GM21390 (cell line): Measurements from ENCODE around the gene NTNG1.
A peak's percentile ranks its signal among the peaks of the same experiment; 100 is the strongest.

ENCODE experiments used
- ATAC-seq: cut with Tn5 transposase; IDR thresholded peaks from one replicate; pipeline ENCODE4 v1.9.1; 2021; ENCODE audit not compliant: unreplicated experiment

Gene NTNG1

DNA sequence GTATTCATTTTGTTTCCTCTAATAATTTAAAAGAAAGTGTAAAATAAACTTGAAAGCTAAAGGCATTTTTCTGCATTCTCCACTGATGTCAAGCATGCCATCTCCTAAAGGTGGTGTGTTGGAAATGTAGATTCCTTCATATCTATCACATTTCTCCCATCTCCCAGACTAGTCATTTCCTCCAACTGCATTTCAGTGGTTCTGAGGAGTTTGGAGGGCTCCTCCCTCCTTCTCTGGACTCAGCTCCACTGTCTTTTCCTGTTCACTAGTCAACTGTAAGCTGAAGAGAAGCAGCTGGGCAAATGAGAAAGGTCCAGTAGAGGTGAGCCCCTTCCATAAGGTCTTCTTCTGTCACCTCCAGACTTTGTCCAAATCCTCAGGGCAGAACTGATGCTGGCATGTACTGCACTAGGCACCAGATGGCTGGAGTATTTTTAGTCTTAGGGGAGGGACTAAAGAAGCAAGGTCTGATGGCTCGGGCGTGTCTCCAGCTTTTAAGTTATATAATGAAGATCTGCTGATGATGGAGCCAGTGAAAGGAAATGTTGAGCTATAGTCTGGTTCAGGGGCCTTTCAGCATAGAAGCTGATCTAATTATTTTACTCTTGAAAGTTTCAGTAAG is 186.1 kb downstream of the NTNG1 start:
- no peak for ATAC-seq

DNA sequence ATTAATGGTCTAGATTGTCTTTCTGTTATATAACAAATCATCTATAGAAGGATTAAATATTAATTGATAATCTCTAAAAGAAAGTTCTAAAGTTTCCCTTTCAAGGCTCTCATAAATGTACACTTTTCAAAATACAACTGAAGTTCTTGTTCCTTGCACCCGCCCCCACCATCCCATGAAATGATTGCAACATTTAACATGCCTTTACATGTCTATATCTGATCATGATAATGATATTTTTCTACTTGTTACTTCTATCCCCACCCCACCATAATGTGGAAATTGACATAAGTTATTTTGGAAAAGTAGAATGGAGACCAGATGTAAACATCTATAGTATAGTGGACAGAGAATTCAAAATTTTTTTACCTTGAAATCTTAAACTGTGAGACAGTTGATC is 186.6 kb downstream of the NTNG1 start:
- ATAC-seq, result no peak

DNA sequence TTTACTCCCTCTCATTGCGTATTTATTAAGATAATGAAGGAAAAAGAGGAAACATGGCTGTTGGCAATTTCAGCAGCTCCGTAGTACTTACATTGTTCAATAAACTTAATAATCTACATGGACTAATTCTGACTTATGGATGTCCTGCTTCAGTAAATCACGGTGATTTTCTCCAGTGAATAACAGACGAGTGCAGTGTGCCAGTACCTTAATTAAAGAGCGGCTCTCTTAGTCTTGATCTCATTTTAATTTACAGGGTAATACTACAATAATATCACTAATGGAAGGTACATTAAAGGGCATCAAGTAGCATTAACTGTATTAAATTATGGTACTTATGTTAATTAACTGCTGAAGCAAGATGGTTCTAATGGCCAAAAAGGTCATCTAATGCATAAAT is 187.2 kb downstream of the NTNG1 start:
- no peak for ATAC-seq

DNA sequence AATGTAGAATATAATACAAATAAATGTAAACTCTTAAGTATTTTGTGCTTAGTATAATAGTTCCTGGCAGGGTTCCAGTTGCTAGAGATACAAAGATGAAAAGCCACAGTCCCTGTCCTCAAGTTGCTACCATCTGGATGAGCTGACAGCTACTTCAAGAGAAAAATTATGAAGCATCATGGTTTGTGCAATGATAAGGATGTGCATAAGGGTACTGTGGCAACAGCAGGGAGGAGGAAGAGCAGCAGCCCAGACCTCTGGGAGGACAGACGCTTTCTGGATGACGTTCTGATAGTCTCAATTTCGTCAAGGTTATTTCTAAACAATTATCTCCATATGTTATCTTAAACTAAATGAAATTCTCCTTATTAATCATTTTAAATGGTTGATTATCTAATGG is 198.9 kb downstream of the NTNG1 start:
- no peak for ATAC-seq

DNA sequence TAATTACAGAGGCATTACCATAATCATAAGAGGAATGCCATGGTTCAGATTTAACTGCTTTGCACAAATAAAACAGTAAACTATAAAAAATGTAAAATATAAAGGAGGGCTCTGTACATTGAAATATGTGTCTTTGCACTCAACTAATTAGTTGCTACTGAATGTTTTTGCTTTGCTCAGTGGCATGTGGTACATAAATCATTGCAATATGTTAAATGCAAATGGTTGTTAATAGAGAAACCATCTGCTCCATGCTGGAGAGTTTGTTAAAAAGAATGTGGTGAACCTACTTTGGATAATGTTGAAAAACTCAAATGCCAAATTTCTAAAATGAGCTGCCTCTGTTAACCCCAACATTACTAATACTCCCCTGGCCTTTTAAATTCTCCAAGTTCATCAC is 201.5 kb downstream of the NTNG1 start:
- no peak for ATAC-seq

DNA sequence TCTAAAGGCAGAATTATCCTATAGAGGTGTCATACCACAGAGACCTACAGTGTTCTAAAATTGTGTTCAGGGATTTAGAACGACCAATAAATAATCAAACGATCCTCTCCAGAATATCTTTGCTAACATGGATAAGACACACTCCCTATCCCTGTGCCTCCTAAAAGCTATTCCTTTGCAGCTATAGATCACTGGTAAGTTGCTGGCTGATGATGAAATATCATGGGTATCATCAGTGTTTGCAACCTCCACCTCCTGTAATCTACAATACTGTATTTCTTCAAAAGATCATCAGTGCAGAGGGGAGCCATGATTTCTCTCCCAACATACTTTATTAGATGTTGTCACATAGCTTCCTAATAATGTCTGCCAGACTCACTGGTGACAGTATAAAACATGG is 201.9 kb downstream of the NTNG1 start:
- no peak for ATAC-seq

DNA sequence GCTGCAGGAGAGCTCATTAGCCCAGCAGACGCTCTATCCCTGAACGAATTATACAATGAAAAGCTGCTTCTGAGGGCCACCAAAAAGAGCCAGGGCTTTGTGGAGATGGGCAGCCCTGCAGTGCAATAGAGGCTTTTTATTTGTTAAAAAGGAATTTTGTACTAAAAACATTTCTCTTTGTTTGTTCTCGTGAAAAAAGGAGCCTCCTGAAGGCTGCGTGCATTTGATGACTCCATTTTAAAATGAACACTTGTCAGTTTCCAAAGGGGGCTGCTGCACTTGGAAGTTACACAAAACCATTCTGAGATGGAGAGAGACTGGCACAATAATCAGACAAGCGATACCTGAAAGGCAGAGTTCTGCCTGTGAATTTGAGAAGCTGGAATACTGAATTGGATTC is 202.8 kb downstream of the NTNG1 start:
- ATAC-seq, result no peak

DNA sequence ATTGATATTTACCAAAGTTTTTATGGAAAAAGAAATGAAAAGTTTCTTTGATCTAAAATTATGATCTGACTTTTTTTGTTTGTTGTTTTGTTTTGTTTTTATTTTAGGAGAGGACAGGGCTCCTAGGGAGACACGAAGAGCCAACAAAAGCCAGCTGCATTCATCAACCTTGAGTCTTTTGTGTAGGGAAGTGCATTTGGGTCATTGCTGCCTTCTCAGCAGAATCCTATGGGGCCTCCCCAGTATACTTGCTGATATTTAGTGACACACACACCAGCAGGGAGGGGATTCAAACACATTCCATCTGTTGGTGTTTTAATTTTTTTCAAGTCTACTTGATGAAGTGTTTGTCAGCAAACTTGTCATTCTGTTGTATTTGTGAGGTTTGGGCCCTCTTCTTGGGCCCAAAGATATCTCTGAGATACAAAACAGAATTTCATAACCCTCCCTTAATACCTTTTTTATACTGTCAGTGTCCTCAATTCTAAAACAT is 203.5 kb downstream of the NTNG1 start:
- no peak for ATAC-seq

DNA sequence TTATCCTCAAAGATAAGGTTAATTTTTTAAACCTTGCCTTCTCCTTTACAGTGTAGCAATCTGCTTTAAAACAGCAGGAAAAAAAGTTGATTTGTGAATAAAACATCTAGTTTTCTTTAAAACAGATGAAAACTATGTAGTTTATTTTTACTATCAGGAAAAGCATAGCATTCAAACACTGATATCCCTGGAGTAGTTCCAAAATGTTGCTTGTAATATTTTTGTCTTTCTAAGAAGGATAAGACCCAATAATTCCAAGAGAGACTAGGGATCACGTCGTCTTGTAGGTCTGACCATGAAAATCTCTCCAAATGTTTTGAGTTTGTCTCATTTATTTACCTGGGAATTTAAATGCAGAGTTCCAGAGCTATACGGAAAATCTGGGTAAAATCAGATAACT is 204.0 kb downstream of the NTNG1 start:
- no peak for ATAC-seq

DNA sequence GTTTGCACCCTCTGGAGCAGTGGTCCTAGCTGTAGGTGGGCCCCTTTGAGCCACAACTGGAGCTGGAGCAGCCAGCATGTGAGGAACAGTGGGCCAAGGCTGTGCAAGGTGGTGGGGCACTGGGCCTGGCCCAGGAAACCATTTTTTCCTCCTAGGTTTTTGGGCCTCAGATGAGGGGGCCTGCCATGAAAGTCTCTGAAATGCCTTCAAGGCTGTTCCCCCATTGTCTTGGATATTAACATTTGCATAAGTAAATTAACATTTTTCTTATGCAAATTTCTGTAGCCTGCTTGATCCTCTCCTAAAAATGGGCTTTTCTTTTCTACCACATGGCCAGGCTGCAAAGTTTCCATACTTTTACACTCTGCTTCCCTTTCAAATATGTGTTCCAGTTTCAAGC is 212.0 kb downstream of the NTNG1 start:
- ATAC-seq, result no peak

DNA sequence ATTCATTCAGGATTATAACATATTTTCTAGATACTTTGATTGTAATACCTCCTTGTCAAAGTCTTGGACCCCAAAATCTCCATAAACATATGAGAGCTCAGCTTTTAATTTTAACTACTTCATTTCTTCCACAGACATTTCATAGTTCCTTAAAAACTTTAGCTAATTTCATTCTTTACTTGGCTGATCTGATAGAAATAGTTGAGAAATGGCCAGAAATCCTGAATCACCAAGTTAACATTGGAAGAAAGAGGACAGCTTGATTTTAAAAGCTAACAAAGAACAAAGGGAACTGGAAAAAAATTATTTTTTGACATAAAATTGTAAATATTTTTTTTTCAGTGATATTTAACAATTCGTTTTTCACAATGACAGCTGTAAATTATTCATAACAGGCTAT is 216.5 kb downstream of the NTNG1 start:
- no peak for ATAC-seq

DNA sequence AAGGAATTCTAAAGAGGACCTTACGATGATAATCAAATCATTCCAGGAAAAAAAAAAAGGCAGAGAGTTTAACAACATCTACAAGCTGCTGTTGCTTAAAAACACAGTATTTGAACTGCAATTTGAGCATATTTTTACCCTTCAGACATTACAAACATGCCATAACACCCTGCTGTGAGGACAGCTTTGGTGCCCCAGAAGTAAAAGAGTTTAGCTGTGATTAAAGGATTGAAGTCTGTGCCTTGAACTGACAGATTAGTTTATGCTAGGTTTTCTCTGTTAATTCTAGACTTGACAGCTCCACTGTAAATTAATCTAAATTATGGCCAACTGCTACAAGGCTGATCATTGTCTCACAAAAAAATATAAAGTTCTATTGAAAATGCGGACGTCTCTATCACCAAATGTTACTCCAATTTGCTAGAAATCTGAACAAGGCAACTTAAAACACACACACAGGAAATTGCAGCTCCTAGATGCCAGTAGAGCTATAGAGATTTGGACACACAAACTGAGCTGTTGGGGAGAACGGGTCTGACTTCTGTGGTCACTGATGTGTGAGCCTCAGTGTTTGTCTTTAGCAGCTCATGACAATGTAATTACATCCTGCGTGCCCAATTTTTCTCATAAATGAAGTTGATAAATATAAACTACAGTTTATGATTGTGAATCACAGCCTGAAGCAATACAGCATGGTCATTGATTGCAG is 217.9 kb downstream of the NTNG1 start:
- peak; percentile 31 for ATAC-seq

DNA sequence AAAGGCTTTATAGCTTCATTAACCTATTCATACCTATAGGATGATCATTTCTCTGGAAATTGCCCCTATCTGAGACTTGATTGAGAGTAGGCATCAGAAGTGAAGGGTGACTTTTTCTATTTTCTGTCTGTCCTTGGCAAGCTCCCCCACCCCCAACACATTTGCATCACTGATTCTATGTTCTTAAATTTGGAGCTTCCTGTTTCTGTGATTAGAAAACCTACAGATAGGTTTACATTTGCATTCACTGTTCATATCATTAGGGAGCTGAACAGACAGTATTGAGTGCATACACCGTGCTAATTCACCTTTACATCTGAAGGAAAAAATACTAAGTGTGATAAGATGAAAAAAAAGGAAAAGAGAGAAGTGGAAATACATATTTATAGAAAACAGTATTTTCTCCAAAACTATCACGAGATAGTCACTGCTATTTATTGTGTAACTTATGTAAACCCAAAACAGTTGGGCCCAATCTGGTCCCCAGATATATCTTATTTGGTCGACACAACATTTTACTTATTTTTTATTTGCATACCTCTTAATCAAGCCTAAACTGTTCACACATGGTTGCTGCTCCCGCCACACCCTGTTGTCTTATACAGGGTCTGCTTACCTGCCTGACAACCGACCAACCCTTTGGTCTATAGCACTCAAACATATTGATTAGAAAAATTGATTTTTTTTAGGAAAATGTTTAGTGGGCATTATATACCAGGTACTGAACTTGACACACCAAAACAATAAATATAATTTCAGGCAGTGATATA is 218.8 kb downstream of the NTNG1 start:
- ATAC-seq, result peak; percentile 52

DNA sequence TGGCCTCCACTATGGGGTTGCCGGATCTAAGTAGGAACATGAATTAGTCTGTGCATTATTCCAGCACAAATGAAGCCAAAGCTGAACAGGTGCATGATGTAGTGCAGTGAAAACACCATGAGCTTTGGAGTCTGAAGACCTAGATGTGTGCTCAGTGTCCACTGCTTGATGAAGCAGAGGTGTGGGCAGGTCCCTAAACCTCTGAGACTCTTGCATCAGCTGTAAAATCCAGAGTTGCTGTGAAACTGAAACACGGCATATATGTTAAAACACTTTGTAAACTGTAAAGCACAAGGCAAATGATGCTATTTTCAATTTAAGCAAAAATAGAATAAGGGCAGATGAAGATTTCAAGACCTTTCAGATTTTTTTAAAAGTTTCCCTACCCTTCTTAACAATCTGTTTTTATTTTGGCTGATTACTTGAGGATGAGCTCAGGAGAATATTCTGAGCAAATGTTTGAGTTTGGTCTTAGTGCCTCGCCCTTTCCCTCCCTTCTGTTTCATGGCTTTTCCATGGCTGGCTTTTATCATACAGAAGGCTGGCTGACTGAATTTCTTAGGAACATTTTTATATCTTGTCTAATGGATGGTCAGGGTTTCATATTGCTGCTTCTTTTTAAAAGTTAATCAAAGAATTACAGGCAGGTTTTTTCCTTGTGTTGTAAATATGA is 221.8 kb downstream of the NTNG1 start:
- ATAC-seq, result peak; percentile 63

DNA sequence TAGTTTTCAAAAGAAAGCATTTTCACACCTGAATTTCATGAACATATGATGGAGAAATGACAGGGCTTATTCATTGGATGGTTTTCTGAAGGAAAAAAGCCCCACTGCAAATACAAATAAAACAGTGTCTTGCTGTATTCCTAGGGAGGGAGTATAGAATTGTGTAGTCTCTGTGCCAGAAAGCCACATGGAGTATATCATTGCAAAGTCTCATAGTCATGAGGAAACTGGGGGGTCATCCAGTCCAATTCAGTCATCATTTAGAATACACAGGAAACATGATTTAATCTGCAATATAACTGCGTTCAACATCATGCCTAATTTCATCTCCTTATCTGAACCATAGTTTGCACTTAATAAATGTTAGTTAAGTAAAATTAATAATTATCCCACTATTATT is 222.3 kb downstream of the NTNG1 start:
- no peak for ATAC-seq

DNA sequence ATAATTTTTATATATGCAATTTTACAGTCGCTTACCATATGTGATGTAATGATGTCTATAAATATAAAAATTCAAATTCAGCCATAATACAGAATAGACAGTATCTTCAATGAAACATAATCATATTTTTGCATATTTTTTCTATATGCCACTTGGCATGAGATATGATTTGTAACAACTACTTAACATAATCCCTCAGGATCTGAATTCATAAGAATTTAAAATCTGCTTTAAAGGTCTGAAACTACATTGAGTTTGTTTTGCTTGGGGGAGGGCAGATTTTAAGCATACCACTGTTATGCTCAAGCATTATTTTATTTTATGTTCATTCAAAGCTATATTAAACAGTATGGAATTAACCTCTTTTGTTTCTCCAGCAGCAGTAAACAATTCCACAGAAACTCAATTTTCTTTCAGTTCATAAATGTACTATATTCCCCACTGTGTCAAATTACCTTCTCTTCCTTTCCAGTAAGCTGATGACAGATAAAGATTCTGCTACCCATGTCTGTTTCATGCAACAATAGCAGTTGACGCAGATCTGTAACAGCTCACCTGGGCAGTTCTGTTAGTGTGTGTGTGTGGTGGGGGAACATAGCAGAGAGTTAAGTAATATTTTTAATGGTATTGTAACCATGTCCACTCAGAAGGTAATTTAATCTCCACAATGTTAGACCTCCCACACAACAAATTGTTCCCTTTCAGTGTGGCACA is 224.8 kb downstream of the NTNG1 start:
- no peak for ATAC-seq

DNA sequence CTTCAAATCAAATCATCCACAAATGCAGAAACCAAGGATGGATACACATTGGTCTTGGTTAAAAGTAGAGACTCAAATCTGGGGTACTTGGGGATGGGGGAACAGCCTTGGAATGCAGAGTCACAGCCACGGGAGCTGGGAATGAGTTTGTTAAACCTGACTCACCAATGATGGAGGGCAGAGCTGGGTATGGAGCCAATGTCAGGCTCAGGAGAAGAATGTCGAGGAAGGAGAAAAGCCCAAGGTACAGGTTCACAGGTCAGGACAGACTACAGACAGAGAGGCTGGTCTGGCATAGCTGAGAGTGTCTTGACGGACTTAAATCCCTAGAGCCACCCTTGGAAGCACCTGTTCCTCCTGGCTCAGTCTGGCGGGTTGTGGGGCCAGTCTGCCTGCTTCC is 237.6 kb downstream of the NTNG1 start:
- no peak for ATAC-seq

DNA sequence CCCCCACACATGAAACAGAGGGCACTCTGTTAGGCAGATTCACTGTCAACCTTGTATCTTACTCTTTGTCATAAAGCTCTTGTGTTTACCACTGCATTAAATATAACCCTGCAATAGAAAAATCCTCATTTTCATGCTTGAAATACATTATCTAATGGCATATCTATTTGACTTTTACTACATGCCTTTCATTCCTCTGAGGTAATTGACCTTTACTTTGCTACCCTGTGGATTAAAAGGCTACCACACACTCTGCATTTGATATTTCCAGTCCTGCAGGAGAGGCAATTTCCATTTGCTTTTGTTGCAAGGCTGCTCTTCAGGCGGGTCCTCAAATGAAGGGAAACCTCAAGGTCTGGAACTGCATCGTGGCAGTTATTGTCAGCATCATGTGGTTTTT is 238.0 kb downstream of the NTNG1 start:
- no peak for ATAC-seq

DNA sequence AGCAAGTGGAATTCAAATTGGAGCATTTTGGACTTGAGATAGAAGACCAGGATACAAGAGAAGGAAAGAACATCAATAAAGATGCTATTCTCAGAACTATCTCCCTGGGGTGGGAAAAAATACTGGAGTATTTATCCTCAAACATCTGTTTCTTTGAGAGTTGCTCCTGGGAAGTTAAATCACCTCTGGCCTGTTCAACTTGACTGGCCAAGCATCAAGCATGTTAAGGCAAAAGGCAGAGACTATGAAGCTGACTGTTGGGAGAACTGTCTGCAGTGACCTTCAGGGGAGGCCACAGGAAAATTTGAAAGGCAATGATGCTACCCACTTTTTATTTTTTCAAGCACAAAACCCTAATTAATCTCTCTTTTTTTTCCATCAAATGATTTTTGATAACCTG is 239.0 kb downstream of the NTNG1 start:
- ATAC-seq, result no peak

DNA sequence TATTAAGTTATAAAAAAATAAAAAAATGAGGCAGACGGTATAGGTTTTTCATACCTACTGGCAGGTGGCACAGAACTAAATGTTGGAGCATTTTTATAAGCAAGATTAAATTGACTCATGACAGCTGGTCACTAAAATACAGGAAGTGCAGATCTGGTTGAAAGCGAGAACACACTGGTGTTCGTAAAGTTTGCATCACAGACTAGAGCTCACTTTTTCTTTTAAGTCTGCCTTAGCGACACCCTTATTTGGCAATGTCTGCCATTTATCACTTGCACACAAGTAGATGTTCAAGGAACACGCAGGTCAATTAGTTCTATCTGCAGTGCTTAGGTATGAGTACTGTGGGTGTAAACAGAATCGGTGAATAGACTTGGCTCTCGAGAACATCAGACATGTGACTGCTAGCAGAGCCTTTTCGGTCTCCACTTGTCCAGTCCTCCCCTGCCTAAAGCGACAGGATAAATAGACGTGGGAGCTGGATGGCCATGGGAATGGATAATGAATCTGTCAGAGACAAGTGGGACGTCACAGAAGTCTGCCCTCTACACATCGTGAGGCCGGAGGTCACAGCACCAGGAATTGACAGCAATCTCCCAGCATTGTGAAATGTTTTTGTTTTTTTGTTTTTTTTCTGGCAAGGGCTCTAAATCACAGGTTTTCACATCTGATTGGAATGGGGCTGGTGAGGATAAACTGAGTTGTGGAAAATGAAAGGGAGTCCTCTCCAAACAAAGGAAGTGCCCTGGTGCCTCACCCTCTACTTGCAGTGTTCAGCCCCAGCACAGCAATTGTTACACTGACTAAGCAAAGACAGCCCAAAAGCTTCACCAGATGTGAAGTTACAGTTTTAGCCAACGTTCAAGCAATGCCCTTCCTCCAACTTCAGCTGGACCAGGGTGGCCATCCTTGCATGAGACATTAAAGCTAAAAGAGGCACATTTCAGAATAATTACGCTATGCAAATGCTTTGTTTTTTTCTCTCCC is 248.9 kb downstream of the NTNG1 start:
- ATAC-seq, result peak; percentile 80
